GM12891 (cell line): ENCODE data around the gene NFATC1.

ENCODE experiments used
- POLR2A ChIP-seq: IDR thresholded peaks from 2 replicates; pipeline ENCODE4 v1.6.1; 2011; ENCODE audit warnings: low read depth, low read length, control low read depth
- POLR2AphosphoS5 ChIP-seq: IDR thresholded peaks from 2 replicates; pipeline ENCODE4 v1.6.1; 2011; ENCODE audit warnings: low read depth, low read length, control low read depth
- POU2F2 ChIP-seq: IDR thresholded peaks from 2 replicates; pipeline ENCODE4 v1.6.1; 2011; ENCODE audit warnings: low read depth, mild to moderate bottlenecking, control low read depth, low read length, moderate library complexity
- SPI1 ChIP-seq: IDR thresholded peaks from 2 replicates; pipeline ENCODE4 v1.6.1; 2011; ENCODE audit warnings: low read depth, low read length, control low read depth
- TAF1 ChIP-seq: IDR thresholded peaks from 2 replicates; pipeline ENCODE4 v1.6.1; 2011; ENCODE audit warnings: low read depth, low read length, control low read depth

DNA sequence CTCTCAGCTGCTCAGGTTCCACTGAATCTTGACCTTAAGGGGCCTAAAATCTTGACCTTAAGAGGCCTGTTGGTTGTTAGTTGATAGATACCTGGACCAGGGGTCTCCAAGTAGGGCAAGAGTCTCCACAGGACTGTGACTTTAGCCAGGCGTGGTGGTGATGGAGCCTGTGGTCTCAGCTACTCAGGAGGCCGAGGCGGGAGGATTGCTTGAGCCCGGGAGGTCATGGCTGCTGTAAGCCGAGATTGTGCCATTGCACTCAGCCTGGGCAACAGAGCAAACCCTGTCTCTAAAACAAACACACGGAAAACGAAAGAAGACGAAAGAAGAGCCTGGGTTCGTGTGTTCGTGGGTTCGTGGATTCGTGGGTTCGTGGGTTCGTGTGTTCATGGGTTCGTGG is 163.7 kb downstream of the NFATC1 start:
- TF ChIP-seq POLR2A: no peak
- TF ChIP-seq TAF1: no peak
- no peak for TF ChIP-seq POLR2AphosphoS5
- TF ChIP-seq SPI1: no peak
- no peak for TF ChIP-seq POU2F2
